Immature natural killer cell (primary cell): ENCODE results near the gene EFCAB9. TPM values are rescaled to one million over a fixed set of nuclear protein-coding genes. Genes with fewer than 3 reads are reported as not detected.
"Not testable (repeated sequence)": the region's sequence is repeated elsewhere in the genome, so short reads cannot be mapped to it uniquely, and the experiment has no call there.

Source experiments
- DNase-seq, 3 donors: peaks; one replicate each; pipeline ENCODE4 v3.0.0; 2022; ENCODE audit warnings: mixed read lengths in 1 of 3
- H3K27ac Mint-ChIP-seq, 6 donors: one replicate each; pipeline ENCODE4 v1.8.0; 2020; ENCODE audit warnings: mixed read lengths in 6 of 6, mild to moderate bottlenecking in 5 of 6, inconsistent platforms in 4 of 6, moderate library complexity in 3 of 6
- H3K27me3 Mint-ChIP-seq, 3 donors: one replicate each; pipeline ENCODE4 v1.8.0; 2020 to 2021; ENCODE audit warnings: low read depth in 3 of 3, mild to moderate bottlenecking in 3 of 3, mixed read lengths in 3 of 3, moderate library complexity in 3 of 3, inconsistent platforms in 1 of 3
- H3K36me3 Mint-ChIP-seq, 3 donors: one replicate each; pipeline ENCODE4 v1.8.0; 2020; ENCODE audit warnings: mixed read lengths in 3 of 3, inconsistent platforms in 2 of 3, mild to moderate bottlenecking in 2 of 3
- H3K4me1 Mint-ChIP-seq, 2 donors: one replicate each; pipeline ENCODE4 v1.8.0; 2020; ENCODE audit warnings: inconsistent platforms in 2 of 2, mild to moderate bottlenecking in 2 of 2, mixed read lengths in 2 of 2, moderate library complexity in 1 of 2
- H3K4me3 Mint-ChIP-seq, 5 donors: one replicate each; pipeline ENCODE4 v1.8.0; 2020; ENCODE audit warnings: mild to moderate bottlenecking in 5 of 5, mixed read lengths in 5 of 5, inconsistent platforms in 3 of 5, moderate library complexity in 3 of 5
- H3K9me3 Mint-ChIP-seq, 6 donors: one replicate each; pipeline ENCODE4 v1.8.0; 2020; ENCODE audit warnings: mild to moderate bottlenecking in 6 of 6, mixed read lengths in 6 of 6, inconsistent platforms in 4 of 6, moderate library complexity in 3 of 6
- polyA plus RNA-seq, 3 donors: library from polyadenylated mRNA; unstranded; fragments of 300-500 nt; fragmentation: Illumina TruSeq; gene quantifications; one replicate each; pipeline ENCODE4 v1.2.3, GENCODE V29; 2021

EFCAB9 gene
- not detected for polyA plus RNA-seq

DNA sequence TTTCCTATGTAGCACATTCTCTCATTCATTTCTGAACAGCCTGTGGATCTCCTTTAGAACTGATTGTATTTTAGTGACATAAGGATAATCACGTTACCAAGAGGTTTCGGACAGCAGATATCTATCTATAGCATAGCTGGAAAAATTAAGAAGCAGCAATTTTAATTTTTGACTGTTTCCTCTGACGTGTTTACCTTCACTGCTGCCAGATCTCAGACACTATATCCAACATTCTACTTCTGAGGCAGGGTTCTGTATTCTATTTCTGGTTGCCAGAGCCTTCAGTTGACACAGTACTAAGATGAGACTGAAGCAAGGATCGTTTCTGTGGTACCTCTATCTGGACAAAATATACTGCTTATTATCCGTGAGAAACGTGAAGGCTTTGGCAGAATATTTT lies at the start of gene EFCAB9:
Gene EFCAB9 (plus strand): TSS at position 301 of the 400 bp plus-strand sequence. CDS start 1 bp downstream, at position 302.
- Mint-ChIP-seq H3K4me1 (peaks cover 0 to 2% of the 10 kb centered on the region in 2 donors), H3K9me3 (no peaks in the 10 kb centered on the region), H3K27ac (peak within 1 kb of the TSS in 1 of 6 donors; percentile 57), H3K4me3 (no peak within 1 kb of the TSS), H3K36me3 (no peaks in the 10 kb centered on the region), H3K27me3 (peaks cover 2 to 3% (median 2%) of the 10 kb centered on the region in 3 donors)
- no peak for DNase-seq

DNA sequence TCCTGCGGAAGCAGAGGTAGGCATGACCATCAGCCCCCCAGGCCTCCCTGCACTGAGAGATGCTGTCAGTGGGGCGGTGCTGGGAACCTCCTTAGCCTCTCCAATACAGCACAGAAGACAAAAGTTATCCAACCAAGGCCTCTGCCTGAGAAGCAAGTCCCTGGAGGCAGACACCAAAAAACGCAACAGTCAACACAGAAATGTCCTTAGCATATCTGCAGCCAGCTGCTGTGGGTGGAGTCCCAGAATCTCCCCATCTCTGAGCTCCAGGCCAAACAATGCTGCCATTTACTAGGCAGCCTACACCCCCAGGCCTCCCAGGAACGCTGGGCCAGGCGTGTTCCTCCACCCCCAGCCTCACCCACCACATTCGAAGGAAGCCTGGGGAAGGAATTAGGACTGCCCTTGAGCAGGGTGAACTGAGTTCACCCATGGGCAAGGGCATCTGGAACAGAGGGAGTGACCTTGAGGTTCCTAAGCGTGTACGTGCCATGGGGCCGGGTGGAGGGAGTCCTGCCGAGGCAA lies 49.6 kb upstream of the EFCAB9 start:
- no peak for DNase-seq
- Mint-ChIP-seq H3K9me3 (no peaks in the 10 kb centered on the region), H3K4me1 (peaks cover 97 to 100% of the 10 kb centered on the region in 2 donors), H3K36me3 (peaks cover 0 to 17% (median 4%) of the 10 kb centered on the region in 3 donors), H3K4me3 (peak overlapping the region; percentile 29 to 60 (median 51)), H3K27ac (peak overlapping the region; percentile 88 to 98 (median 92)), H3K27me3 (peaks cover 0 to 8% (median 3%) of the 10 kb centered on the region in 3 donors)

- Mint-ChIP-seq H3K36me3 (peaks cover under 1 to 13% (median 4%) of the 10 kb centered on the region in 3 donors), H3K9me3 (no peaks in the 10 kb centered on the region), H3K27ac (peak overlapping the region; percentile 90 to 98 (median 96)), H3K4me3 (peak overlapping the region in 3 of 5 donors; percentile 49 to 60 (median 51)), H3K27me3 (peaks cover 0 to 10% (median 3%) of the 10 kb centered on the region in 3 donors), H3K4me1 (peaks cover 97 to 99% of the 10 kb centered on the region in 2 donors)
- DNase-seq: no peak
Observed at GRCh38 chr5:172144931-172145869, 48.8 kb upstream of the EFCAB9 start.

DNA sequence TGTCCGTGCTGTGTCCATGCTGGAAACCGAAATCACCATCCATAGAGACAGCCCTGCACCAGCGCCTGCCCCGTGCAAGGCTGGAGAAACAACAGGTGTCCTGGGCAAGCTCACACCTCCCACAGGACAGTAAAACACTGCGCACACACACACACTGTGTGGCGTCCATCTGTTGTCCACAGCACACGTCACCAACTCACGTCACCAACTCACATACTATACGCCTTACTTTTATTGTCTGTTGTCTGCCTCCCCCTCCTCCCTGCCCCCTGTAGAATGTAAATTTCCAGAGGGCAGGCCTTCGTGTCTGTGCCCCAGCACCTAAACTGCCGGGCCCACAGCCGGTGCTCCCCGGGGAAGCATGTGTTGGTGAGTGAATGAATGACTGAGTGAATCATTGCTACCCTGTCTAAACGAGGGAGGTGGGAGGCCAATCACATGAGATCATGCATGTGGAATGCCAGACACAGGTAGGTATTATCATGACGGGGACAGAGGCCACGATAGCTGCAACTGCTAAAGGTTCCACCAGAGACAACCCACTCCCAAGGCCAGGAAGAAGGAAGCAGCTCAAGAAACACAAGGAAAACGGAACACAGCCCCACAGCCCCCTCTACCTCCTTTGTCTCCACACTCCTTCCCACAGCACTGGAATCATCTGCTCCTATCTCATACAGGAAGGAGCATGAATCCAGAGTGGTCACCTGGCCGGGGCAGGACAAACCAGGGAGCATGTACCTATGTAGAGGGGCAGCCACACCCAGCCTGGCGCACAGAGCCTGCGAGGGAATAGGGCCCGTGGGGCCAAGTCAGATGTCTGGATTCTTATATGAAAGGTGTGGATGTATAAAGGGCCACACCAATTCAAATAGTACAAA lies 47.9 kb upstream of the EFCAB9 start:
- peaks cover 4 to 17% (median 4%) of the 10 kb centered on the region in 3 donors for H3K36me3 Mint-ChIP-seq
- DNase-seq: no peak
- H3K9me3 Mint-ChIP-seq: no peaks in the 10 kb centered on the region
- H3K4me1 Mint-ChIP-seq: peaks cover 99% of the 10 kb centered on the region in 2 donors
- H3K27me3 Mint-ChIP-seq: peaks cover 0 to 20% (median 3%) of the 10 kb centered on the region in 3 donors
- peak overlapping the region; percentile 38 to 73 (median 45) for H3K4me3 Mint-ChIP-seq
- H3K27ac Mint-ChIP-seq: peak overlapping the region; percentile 94 to 98 (median 96)

- peaks cover 0 to 23% (median 3%) of the 10 kb centered on the region in 3 donors for H3K27me3 Mint-ChIP-seq
- peaks cover 99% of the 10 kb centered on the region in 2 donors for H3K4me1 Mint-ChIP-seq
- peak overlapping the region; percentile 18 to 76 (median 45) for H3K4me3 Mint-ChIP-seq
- H3K27ac Mint-ChIP-seq: peak overlapping the region; percentile 94 to 98 (median 96)
- no peak for DNase-seq
- no peaks in the 10 kb centered on the region for H3K9me3 Mint-ChIP-seq
- peaks cover 4 to 20% (median 5%) of the 10 kb centered on the region in 3 donors for H3K36me3 Mint-ChIP-seq
Observed at GRCh38 chr5:172146748-172147092, 47.3 kb upstream of the EFCAB9 start.

DNA sequence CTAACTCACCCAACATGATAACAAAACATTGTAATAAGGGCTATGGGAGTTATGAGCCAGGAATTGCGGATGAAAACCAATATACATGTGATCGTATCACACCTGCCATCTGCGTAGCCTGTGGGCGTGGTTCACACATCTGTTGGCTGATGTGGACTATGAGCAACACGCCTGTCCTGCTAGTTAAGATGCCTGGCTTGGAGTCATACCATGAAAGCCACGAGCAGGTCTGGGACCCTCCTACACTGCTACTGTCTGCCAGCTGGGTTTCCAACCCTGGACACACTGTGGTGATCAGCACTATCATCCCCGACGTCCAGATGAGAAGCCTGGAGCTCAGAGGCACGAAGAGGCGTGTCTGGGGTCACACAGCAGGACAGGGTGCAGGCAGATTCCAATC lies 46.1 kb upstream of the EFCAB9 start:
- Mint-ChIP-seq H3K4me1 (peaks cover 99% of the 10 kb centered on the region in 2 donors), H3K27ac (peak overlapping the region; percentile 94 to 98 (median 96)), H3K36me3 (peaks cover 4 to 29% (median 11%) of the 10 kb centered on the region in 3 donors), H3K9me3 (no peaks in the 10 kb centered on the region), H3K4me3 (peak overlapping the region; percentile 55 to 76 (median 70)), H3K27me3 (peaks cover 0 to 23% (median 3%) of the 10 kb centered on the region in 3 donors)
- peak; percentile 49 to 53 (median 51) for DNase-seq

GRCh38 chr5:172148381-172148780 lies 45.6 kb upstream of the EFCAB9 start:
- peak overlapping the region; percentile 94 to 98 (median 96) for H3K27ac Mint-ChIP-seq
- H3K36me3 Mint-ChIP-seq: peaks cover 8 to 34% (median 16%) of the 10 kb centered on the region in 3 donors
- no peaks in the 10 kb centered on the region for H3K9me3 Mint-ChIP-seq
- H3K4me3 Mint-ChIP-seq: peak overlapping the region; percentile 21 to 76 (median 66)
- DNase-seq: no peak
- H3K4me1 Mint-ChIP-seq: peaks cover 99% of the 10 kb centered on the region in 2 donors
- peaks cover 0 to 23% (median 3%) of the 10 kb centered on the region in 3 donors for H3K27me3 Mint-ChIP-seq

DNA sequence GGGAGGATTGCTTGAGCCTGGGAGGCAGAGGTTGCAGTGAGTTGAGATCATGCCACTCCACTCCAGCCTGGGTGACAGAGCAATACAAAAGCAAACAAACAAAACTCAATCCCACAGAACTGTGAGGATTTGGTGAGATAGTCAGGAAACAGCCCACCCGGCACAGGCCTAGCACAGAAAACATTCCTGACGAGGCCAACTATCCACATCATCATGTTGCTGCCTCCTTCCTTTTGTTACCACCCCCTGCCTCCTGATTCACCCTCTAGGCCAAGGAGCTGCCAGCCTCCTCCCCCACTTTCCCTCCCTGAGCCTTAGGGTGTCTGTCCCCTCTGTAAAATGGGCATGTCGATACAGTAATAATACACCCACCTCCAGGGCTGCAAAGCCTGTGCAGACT lies 44.9 kb upstream of the EFCAB9 start:
- Mint-ChIP-seq H3K4me3 (peak overlapping the region; percentile 27 to 82 (median 51)), H3K27me3 (peaks cover 0 to 23% (median 3%) of the 10 kb centered on the region in 3 donors), H3K27ac (peak overlapping the region; percentile 94 to 98 (median 96)), H3K4me1 (peaks cover 99% of the 10 kb centered on the region in 2 donors), H3K36me3 (peaks cover 13 to 41% (median 16%) of the 10 kb centered on the region in 3 donors), H3K9me3 (no peaks in the 10 kb centered on the region)
- DNase-seq: no peak

- Mint-ChIP-seq H3K27me3 (peaks cover 0 to 23% (median 3%) of the 10 kb centered on the region in 3 donors), H3K4me3 (peak overlapping the region; percentile 27 to 82 (median 51)), H3K27ac (peak overlapping the region; percentile 94 to 98 (median 96)), H3K36me3 (peaks cover 17 to 44% (median 18%) of the 10 kb centered on the region in 3 donors), H3K4me1 (peaks cover 99% of the 10 kb centered on the region in 2 donors)
- H3K9me3 Mint-ChIP-seq, DNase-seq: not testable (repeated sequence)
Observed at GRCh38 chr5:172149481-172149880, 44.5 kb upstream of the EFCAB9 start.

DNA sequence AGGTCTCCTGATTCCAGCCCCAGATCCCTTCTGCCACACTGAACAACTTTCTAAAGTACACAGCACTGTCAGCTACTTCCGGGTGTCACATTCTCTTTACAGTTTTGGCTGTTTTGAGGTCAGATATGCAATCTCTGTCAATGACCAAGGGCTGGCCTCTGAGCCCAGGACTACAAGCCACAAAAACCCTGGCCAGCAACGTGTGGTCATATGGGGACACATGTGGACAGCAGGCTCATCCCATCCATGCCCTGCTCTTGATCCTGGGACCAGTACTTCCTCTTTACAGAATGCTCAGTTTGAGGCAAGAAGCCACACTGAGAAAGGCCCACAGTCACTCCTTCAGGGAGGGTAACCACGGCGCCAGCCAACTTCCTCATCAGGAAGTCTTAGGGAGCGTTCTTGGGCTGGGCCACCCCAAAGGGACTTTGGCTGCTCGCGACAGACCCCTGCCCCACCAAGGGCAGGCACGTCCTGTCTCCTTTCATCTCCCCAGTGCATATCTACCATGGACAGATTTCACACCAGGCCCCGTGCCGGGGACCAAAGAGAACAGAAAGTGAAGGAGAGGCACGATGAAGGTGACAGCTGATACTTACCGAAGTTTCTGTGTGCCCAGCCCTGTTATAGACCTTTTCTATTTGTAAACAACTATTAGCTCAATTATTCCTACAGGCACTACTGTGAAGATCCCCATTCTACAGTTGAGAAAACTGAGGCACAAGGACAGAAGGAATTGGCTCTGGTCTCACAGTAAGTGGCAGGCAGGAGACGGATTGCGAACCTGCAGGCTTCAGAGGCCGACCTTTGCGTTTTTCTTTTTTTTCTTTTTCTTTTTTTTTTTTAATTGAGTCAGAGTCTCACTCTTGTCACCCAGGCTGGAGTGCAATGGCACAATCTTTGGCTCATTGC lies 43.2 kb upstream of the EFCAB9 start:
- no peaks in the 10 kb centered on the region for H3K9me3 Mint-ChIP-seq
- H3K27ac Mint-ChIP-seq: peak overlapping the region; percentile 91 to 98 (median 96)
- peaks cover 21 to 49% (median 24%) of the 10 kb centered on the region in 3 donors for H3K36me3 Mint-ChIP-seq
- peak; percentile 57 to 62 (median 59) for DNase-seq
- H3K27me3 Mint-ChIP-seq: peaks cover 0 to 23% (median 3%) of the 10 kb centered on the region in 3 donors
- H3K4me1 Mint-ChIP-seq: peaks cover 97% of the 10 kb centered on the region in 2 donors
- peak overlapping the region; percentile 63 to 85 (median 73) for H3K4me3 Mint-ChIP-seq

- peaks cover 97% of the 10 kb centered on the region in 2 donors for H3K4me1 Mint-ChIP-seq
- H3K9me3 Mint-ChIP-seq: no peaks in the 10 kb centered on the region
- peak overlapping the region; percentile 63 to 85 (median 73) for H3K4me3 Mint-ChIP-seq
- peak overlapping the region; percentile 91 to 98 (median 96) for H3K27ac Mint-ChIP-seq
- H3K27me3 Mint-ChIP-seq: peaks cover 0 to 23% (median 2%) of the 10 kb centered on the region in 3 donors
- H3K36me3 Mint-ChIP-seq: peaks cover 23 to 48% (median 25%) of the 10 kb centered on the region in 3 donors
- no peak for DNase-seq
Observed at GRCh38 chr5:172151661-172152210, 42.2 kb upstream of the EFCAB9 start.

DNA sequence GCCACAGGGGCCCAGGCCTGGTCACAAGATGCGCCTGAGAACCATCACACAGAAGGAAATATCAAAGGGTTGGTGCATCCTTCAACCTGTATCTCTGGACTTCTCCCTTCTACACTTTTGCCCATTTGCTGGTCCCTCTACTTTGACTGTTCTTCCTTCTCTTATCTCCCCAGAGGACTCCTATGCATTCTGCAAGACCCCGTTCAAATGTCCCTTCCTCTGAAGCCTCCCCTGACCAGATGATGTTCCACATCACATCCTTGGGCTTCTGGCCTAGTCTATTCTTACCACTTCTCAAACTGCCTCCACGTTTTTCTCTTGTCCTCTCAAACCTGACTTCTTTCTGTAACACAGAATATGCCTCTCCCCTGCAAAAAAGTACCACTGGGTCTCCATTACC lies 40.3 kb upstream of the EFCAB9 start:
- Mint-ChIP-seq H3K36me3 (peaks cover 24 to 50% (median 26%) of the 10 kb centered on the region in 3 donors), H3K4me1 (peaks cover 93% of the 10 kb centered on the region in 2 donors), H3K9me3 (no peaks in the 10 kb centered on the region), H3K27me3 (peaks cover 0 to 17% (median 0%) of the 10 kb centered on the region in 3 donors), H3K27ac (peak overlapping the region; percentile 81 to 98 (median 96)), H3K4me3 (peak overlapping the region in 1 of 5 donors; percentile 57)
- no peak for DNase-seq
